NCI-H2227 treated with DMSO at 0.1 percent for 48 hours (cell line): Measurements from ENCODE around the gene TMEM62.

Experiments used
- DNase-seq: peaks from one replicate; lab custom pipeline; 2025; lab: John Stamatoyannopoulos, UW

TMEM62 gene

GRCh38 chr15:43133430-43134156, at the start of gene TMEM62:
Gene TMEM62, plus strand, starts transcription at chr15:43133586. Its CDS starts 217 bp downstream, at chr15:43133803.
- DNase-seq, result peak; percentile 34

GRCh38 chr15:43085921-43086320, 47.5 kb upstream of the TMEM62 start:
- DNase-seq, result no peak

GRCh38 chr15:43086551-43086950, 46.8 kb upstream of the TMEM62 start:
- DNase-seq, result no peak

- no peak for DNase-seq
Observed at GRCh38 chr15:43091859-43092258, 41.5 kb upstream of the TMEM62 start.

GRCh38 chr15:43093026-43093425, 40.4 kb upstream of the TMEM62 start:
- DNase-seq, result no peak

- no peak for DNase-seq
Observed at GRCh38 chr15:43094416-43095030, 38.9 kb upstream of the TMEM62 start.

GRCh38 chr15:43095243-43095642, 38.1 kb upstream of the TMEM62 start:
- no peak for DNase-seq

- no peak for DNase-seq
Observed at GRCh38 chr15:43095708-43096347, 37.6 kb upstream of the TMEM62 start.

GRCh38 chr15:43096411-43096810, 37.0 kb upstream of the TMEM62 start:
- DNase-seq, result no peak

- no peak for DNase-seq
Observed at GRCh38 chr15:43099105-43099845, 34.1 kb upstream of the TMEM62 start.

- no peak for DNase-seq
Observed at GRCh38 chr15:43100971-43101370, 32.4 kb upstream of the TMEM62 start.

GRCh38 chr15:43102187-43102586, 31.2 kb upstream of the TMEM62 start:
- no peak for DNase-seq

GRCh38 chr15:43103907-43104306, 29.5 kb upstream of the TMEM62 start:
- DNase-seq, result no peak

GRCh38 chr15:43104426-43104825, 29.0 kb upstream of the TMEM62 start:
- DNase-seq, result no peak

GRCh38 chr15:43105077-43105736, 28.2 kb upstream of the TMEM62 start:
- no peak for DNase-seq

GRCh38 chr15:43105778-43106485, 27.5 kb upstream of the TMEM62 start, which contains the start of gene UBR1:
Gene UBR1, minus strand, starts transcription at chr15:43106038. Its CDS starts 16 bp downstream, at chr15:43106022.
- DNase-seq, result peak; percentile 52

GRCh38 chr15:43106486-43106829, 26.9 kb upstream of the TMEM62 start:
- DNase-seq, result no peak

- no peak for DNase-seq
Observed at GRCh38 chr15:43107751-43108150, 25.6 kb upstream of the TMEM62 start.

GRCh38 chr15:43111354-43111753, 22.0 kb upstream of the TMEM62 start:
- DNase-seq, result no peak

- DNase-seq, result no peak
Observed at GRCh38 chr15:43118286-43118685, 15.1 kb upstream of the TMEM62 start.

- DNase-seq, result no peak
Observed at GRCh38 chr15:43118829-43119228, 14.6 kb upstream of the TMEM62 start.
